ENCODE data around the gene CLSTN2.

- TF ChIP-seq EZH2phosphoT487 (IDR thresholded peaks at IDR 0.05; ENCODE audit: borderline replicate concordance) (no peak), ZFX (IDR thresholded peaks at IDR 0.05) (no peak), CTCF (IDR thresholded peaks at IDR 0.05 in 2 of 3, conservative IDR thresholded peaks at IDR 0.05 in 1 of 3; ENCODE audit: borderline replicate concordance in 1 of 3, insufficient read depth in 1 of 3, low read depth in 2 of 3, low read length in 2 of 3) (no peak), POLR2AphosphoS5 (IDR thresholded peaks at IDR 0.05; ENCODE audit: low read depth, low read length) (no peak), SP1 (IDR thresholded peaks at IDR 0.05; ENCODE audit: low read depth) (no peak), ZBTB33 (IDR thresholded peaks at IDR 0.05; ENCODE audit: extremely low read depth, insufficient replicate concordance, low read length) (no peak), MAX (IDR thresholded peaks at IDR 0.05) (no peak), JUND (IDR thresholded peaks at IDR 0.05) (no peak), ATF3 (IDR thresholded peaks at IDR 0.05) (no peak), EZH2 (IDR thresholded peaks at IDR 0.05) (no peak), POLR2A (IDR thresholded peaks at IDR 0.05; ENCODE audit: borderline replicate concordance, extremely low read depth, insufficient read depth, insufficient read length) (no peak)
Observed at GRCh38 chr3:140076552-140076951, 141.6 kb downstream of the CLSTN2 start.

Measured in HCT116 (cell line).